B cell (primary cell): Measurements from ENCODE around the gene NUP160.

ENCODE experiments used
- CTCF ChIP-seq: fragments of 200-600 bp; IDR thresholded peaks from one replicate; pipeline ENCODE4 v1.8.0; 2022; ENCODE audit warnings: antibody characterized with exemption, mild to moderate bottlenecking
- EZH2 ChIP-seq: IDR thresholded peaks from 2 replicates; pipeline ENCODE4 v1.6.1; 2012; ENCODE audit warnings: borderline replicate concordance, low read depth, mild to moderate bottlenecking, moderate library complexity, low read length; ENCODE audit not compliant: insufficient read depth, poor library complexity, severe bottlenecking

GRCh38 chr11:47842749-47843148 lies 5.4 kb downstream of the NUP160 start:
- TF ChIP-seq CTCF: no peak
- no peak for TF ChIP-seq EZH2
